ENCODE data around the gene HOXA5. TPM values are rescaled to one million over a fixed set of nuclear protein-coding genes. Genes with fewer than 3 reads are reported as not detected.

The HOXA5 gene
- total RNA-seq, 4 donors from 2014 or later = 3.6 to 8.2 (median 6.8) TPM

- Histone ChIP-seq H3K4me1 (peaks cover 0 to 64% (median 15%) of the 10 kb centered on the region in 3 donors), H3K27ac (peak within 1 kb of the TSS; percentile 96 to 99 (median 98)), H3K36me3 (no peaks in the 10 kb centered on the region), H3K4me3 (peak within 1 kb of the TSS; percentile 85 to 97 (median 92)), H3K9me3 (no peaks in the 10 kb centered on the region), H3K27me3 (no peaks in the 10 kb centered on the region)
- intact Hi-C loops (cut with DNase I) = loop anchor here (5.0 kb wide), 1 partner anchor 234 kb away; the partner anchor contains the start of gene SKAP2
- peak; percentile 52 for DNase-seq
- TF ChIP-seq CTCF (IDR thresholded peaks at IDR 0.05) (no peak), POLR2A (IDR thresholded peaks at IDR 0.05) (peak in 3 of 4 donors; percentile 51 to 88 (median 81))
- 0 to 1% methylated on average over 6 to 20 of the region's 68 CpGs for WGBS, 2 donors
Measured at GRCh38 chr7:27095897-27096767, 47.3 kb downstream of the HOXA5 start, which contains the start of gene HOXA1. TSS of gene HOXA1 (minus strand) at chr7:27096000. CDS start at chr7:27095912, 88 bp downstream.

- peak overlapping the region; percentile 85 to 97 (median 92) for H3K4me3 ChIP-seq
- 8 to 10% methylated on average over 13 to 22 of the region's 33 CpGs for WGBS, 2 donors
- H3K36me3 ChIP-seq = no peaks in the 10 kb centered on the region
- DNase-seq = no peak
- no peaks in the 10 kb centered on the region for H3K9me3 ChIP-seq
- peaks cover 0 to 2% (median 0%) of the 10 kb centered on the region in 4 donors for H3K27me3 ChIP-seq
- peaks cover 0 to 55% (median 9%) of the 10 kb centered on the region in 3 donors for H3K4me1 ChIP-seq
- intact Hi-C loops (cut with DNase I) = loop anchor here (5.0 kb wide), 1 partner anchor 233 kb away; the partner anchor contains the start of gene SKAP2
- H3K27ac ChIP-seq = peak overlapping the region; percentile 96 to 99 (median 98)
- TF ChIP-seq POLR2A (IDR thresholded peaks at IDR 0.05) (no peak), CTCF (IDR thresholded peaks at IDR 0.05) (no peak)
Measured at GRCh38 chr7:27095050-27095896, 48.2 kb downstream of the HOXA5 start.

- Histone ChIP-seq H3K27ac (no peak overlapping the region), H3K4me1 (peaks cover 0 to 47% (median 3%) of the 10 kb centered on the region in 3 donors), H3K27me3 (peaks cover 0 to 10% (median 0%) of the 10 kb centered on the region in 4 donors), H3K36me3 (no peaks in the 10 kb centered on the region), H3K4me3 (peak overlapping the region in 2 of 4 donors; percentile 88 to 95), H3K9me3 (no peaks in the 10 kb centered on the region)
- 66 to 81% methylated on average over 18 to 20 of the region's 29 CpGs for WGBS, 2 donors
- intact Hi-C loops (cut with DNase I) = loop anchor here (5.0 kb wide), 1 partner anchor 232 kb away; the partner anchor contains the start of gene SKAP2
- no peak for DNase-seq
- TF ChIP-seq POLR2A (IDR thresholded peaks at IDR 0.05) = no peak
- TF ChIP-seq CTCF (IDR thresholded peaks at IDR 0.05) = no peak
Measured at GRCh38 chr7:27094304-27095049, 49.0 kb downstream of the HOXA5 start.

- no peak for DNase-seq
- TF ChIP-seq CTCF (IDR thresholded peaks at IDR 0.05) (no peak), POLR2A (IDR thresholded peaks at IDR 0.05) (no peak)
- no peaks in the 10 kb centered on the region for H3K36me3 ChIP-seq
- no peak overlapping the region for H3K4me3 ChIP-seq
- intact Hi-C loops (cut with DNase I) = no loop called here
- peaks cover 0 to 20% (median under 1%) of the 10 kb centered on the region in 4 donors for H3K27me3 ChIP-seq
- H3K9me3 ChIP-seq = no peaks in the 10 kb centered on the region
- 76 to 77% methylated on average over 6 of the region's 6 CpGs for WGBS, 2 donors
- peaks cover 0 to 39% (median 3%) of the 10 kb centered on the region in 3 donors for H3K4me1 ChIP-seq
- no peak overlapping the region for H3K27ac ChIP-seq
Measured at GRCh38 chr7:27093184-27093895, 50.1 kb downstream of the HOXA5 start.
